UCSD-AML1 (cell line): ENCODE data around the gene RNF8.
"Not testable (repeated sequence)": the region's sequence is repeated elsewhere in the genome, so short reads cannot be mapped to it uniquely, and the experiment has no call there.

ENCODE experiments used
- DNase-seq: peaks from one replicate; lab custom pipeline; 2025; ENCODE audit not compliant: unreplicated experiment; lab: John Stamatoyannopoulos, UW

Gene RNF8

GRCh38 chr6:37321101-37321500, 32.7 kb upstream of the RNF8 start:
- DNase-seq, result peak; percentile 22

DNA sequence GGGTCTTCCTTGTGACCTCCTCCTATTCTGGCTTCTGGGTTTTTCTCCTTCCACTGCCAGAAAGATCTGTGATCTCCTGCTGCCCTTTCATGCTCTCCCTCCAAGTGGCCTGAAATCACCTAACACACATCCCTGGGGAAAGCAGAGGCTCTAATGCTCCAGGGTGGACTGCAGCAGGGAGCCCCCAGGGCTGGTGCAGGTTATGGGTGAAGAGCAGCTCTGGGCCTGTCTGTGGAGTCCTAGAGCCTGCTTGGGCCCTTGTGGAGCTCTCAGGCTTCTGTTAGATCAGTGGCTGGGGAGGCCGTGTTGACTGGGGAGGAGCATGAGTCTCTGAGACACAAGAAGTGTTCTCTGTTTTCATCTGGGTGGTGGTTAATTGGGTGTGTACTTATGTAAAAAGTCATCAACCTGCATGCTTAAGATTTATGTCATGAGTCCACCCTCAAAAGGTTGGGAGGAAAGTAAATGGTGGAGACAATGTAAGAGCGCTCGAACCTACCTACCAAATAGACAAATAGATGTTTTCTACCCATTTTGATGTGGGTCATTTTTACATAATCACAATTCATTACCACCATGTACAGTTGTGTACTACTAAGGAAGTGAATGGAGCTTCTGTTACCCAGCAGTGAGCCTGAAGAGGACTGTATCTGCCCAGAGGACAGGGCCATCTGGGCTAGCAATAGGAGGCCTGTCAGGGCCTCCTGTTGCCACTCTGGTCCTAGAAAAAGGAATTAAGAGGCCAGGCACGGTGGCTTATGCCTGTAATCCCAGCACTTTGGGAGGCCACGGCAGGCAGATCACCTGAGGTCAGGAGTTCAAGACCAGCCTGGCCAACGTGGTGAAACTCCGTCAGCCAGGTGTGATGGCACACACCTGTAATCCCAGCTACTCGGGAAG, 32.0 kb upstream of the RNF8 start:
- DNase-seq, result no peak

GRCh38 chr6:37323580-37323979, 30.2 kb upstream of the RNF8 start:
- DNase-seq, result no peak

GRCh38 chr6:37324131-37325033, 29.4 kb upstream of the RNF8 start:
- no peak for DNase-seq

GRCh38 chr6:37330345-37330744, 23.4 kb upstream of the RNF8 start:
- not testable (repeated sequence) for DNase-seq

DNA sequence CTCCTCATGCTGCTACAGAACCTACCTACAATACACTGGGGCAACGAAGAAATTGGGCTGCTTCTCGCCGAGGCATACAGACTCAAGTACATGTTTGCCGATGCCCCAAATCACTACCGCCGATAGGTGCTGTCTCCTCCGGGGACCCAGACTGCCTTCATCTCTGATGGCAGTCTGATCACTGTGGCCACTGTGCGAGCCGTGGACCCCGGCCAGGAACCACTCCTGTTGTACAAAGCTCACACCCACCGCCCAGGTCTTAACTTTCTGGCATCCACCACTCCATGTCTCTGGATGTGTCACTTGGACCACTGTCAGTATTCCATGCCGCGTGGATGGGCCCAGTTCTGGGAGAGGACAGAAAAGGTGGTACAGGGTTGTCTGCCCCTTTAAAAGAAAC, 22.7 kb upstream of the RNF8 start:
- no peak for DNase-seq

DNA sequence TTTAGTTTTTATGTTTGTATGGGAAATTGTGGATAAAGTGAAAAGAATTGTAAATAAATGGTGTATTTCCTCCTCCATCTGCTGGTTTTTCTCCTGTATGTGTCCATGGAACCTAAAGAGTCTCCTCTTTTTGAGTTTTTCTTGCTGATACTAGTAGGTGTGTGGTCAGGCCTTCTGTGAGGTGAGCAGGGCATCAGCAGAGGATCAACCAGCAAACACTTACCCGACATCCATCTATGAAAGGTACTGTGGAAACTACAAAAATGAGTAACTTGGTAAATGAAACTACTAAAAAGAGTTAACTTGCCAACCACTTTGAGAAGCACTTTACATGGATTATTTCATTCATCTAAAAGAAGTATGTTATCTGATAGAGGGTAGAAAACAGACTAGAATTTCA, 20.9 kb upstream of the RNF8 start:
- no peak for DNase-seq

DNA sequence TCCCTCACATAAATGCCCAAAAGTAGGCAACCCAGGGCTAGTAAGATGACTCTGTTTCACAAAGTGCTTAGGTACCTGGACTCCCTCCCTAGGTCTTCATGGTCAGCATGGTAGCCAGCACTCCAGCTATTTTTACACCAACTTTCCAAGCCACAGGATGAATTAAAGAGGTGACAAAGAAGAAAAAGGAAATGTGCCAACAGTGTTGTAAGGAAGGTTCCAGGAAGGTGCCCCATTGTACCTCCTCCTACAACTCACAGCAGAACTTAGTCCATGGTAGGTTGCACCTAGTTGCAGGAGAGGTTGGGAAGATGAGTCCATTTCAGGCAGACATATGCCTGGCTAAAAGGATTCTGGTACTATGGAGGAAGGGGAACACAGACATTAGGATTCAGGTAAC, 19.7 kb upstream of the RNF8 start:
- no peak for DNase-seq

DNA sequence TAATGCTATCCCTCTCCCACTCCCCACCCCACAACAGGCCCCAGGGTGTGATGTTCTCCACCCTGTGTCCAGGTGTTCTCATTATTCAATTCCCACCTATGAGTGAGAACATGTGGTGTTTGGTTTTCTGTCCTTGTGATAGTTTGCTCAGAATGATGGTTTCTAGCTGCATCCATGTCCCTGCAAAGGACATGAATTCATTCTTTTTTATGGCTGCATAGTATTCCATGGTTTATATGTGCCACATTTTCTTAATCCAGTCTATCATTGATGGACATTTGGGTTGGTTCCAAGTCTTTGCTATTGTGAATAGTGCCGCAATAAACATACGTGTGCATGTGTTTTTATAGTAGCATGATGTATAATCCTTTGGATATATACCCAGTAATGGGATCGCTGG, 15.5 kb upstream of the RNF8 start:
- not testable (repeated sequence) for DNase-seq

DNA sequence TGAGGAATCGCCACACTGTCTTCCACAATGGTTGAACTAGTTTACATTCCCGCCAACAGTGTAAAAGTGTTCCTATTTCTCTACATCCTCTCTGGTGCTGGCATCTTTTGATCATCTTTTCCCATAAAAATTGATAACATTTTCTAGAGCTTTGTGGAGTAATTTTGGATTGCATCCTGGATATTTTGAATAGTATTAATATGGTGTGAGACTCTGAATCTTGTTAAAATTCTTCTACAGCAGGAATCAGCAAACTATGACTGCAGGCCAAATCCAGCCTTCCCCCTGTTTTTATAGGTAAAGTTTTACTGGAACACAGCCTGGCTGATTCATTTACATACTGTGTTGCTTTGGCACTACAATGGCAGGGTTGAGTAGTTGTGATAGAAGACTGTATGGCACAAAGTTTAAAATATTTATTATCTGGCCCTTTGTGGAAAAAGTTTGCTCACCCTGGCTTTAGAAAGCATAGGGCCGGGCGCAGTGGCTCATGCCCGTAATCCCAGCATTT, 15.0 kb upstream of the RNF8 start:
- no peak for DNase-seq

GRCh38 chr6:37339741-37340638, 13.8 kb upstream of the RNF8 start:
- no peak for DNase-seq

GRCh38 chr6:37340639-37340943, 13.2 kb upstream of the RNF8 start:
- no peak for DNase-seq

- DNase-seq, result no peak
Measured at GRCh38 chr6:37343248-37343647, 10.5 kb upstream of the RNF8 start.

DNA sequence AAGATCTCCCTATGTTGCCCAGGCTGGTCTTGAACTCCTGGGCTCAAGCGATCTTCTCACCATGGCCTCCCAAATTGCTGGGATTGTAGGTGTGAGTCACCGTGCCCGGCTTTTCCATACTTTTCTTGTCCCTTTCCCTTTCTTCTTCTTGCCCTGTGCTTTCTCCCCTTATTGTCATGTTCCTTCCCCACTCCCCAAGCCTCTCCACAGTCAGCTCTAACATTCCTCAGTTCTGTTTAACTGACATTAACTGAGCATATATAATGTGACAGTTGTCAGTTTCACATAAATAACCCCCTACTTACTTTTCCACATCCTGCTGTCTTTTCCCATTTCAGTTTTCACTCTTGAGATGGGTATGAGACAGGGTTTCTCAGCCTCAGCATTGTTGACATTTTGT, 9.5 kb upstream of the RNF8 start:
- DNase-seq, result no peak

GRCh38 chr6:37345804-37346203, 8.0 kb upstream of the RNF8 start:
- DNase-seq, result not testable (repeated sequence)

DNA sequence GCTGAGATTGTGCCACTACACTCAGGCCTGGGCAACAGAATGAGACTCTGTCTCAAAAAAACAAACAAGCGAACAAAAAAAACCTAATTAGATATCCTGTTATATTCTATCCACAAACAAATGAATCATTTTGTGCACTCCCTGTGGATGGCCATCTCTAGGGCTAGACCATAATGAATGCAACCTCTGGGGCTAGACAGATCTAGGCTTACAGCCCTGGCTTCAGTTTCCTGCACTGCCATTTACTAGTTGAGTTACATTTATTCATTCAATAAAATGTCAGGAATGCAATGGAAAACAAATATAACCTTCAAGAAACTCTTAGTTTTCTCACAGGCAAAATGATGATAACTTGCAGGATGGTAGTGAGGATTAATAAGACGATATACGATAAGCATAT, 6.6 kb upstream of the RNF8 start:
- no peak for DNase-seq

DNA sequence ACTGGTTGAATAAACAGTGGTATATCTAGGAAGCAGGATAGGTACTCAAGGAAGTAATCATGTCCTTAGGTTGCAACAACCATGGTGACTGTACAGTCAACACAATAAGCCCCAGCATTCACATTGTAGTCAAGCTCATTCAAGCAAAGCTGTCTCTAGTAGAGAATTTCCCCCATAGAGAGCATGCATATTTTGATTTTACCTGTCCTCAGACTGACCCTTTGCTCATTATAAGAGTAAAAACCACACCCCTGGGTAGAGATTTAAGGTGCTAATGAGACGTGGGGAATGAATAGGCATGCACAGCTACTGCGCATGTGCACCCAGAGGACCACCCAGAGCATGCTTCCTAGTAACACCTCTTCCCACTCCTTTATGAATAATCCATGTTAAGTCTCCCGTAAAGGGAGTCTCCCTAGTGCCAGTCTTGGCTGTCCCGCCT, 6.1 kb upstream of the RNF8 start:
- no peak for DNase-seq

DNA sequence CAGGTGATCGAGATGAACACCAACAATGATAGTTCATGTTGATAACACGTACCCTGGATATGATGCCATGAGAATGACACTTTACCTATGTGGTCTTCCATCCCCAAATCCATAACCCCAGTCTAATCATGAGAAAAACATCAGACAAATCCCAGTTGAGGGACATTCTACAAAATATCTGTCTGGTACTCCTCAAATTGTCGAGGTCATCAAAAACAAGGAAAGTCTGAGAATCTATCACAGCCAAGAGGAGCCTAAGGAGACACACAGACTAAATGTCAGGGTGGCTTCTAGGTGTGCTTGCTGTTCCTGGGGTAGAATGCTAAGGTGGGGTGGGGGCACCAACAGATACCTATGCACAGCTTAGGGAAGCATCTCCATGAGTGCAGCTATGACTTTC, 2.8 kb upstream of the RNF8 start:
- no peak for DNase-seq

- DNase-seq, result no peak
Measured at GRCh38 chr6:37352384-37352783, 1.4 kb upstream of the RNF8 start.

DNA sequence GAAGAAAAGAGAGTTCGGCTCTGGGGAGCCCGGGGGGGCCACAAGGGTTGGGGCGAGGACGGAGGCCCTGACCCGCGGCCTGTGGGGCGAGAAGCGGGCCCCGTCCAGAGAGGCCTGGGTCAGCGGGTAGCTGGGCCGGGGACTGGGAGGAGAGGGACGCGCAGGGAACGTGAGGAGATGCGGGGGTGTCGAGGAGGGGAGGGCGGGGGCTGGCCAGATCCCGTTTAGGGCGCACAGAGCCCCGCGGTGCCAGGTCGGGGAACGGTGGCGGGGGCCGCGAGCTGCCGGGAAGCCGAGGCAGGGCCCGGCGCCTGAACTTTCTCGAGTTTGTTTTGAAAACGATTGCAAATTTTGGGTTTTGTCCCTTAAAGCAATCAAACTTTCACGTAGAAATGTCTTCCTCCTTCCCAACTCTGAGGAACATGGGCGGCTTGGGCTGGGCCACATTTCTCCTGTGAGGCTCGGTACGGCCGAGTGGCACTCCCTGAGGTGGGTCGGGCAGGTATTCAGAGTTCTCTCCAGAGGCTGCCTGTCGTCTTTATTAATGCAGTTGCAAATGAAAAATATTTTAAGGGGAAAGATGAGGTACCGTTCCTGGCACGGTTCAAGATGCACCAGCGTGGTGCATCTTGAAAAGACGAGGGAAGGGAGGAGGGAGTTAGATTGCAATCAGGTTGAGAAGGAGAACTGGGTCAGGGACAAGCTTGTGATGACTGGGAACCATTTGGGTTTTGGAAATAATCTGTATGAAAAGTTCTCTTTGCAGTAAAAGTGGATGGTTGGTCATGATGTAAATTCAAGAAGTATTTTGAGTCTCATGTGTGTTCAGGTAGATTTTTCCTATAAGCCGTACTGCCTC, 972 bp downstream of the RNF8 start:
- DNase-seq, result no peak
